ENCODE data around the gene LDHAL6B. TPM values are rescaled to one million over a fixed set of nuclear protein-coding genes. Genes with fewer than 3 reads are reported as not detected.

Gene LDHAL6B
- total RNA-seq, 6 experiments from 2014 or later = not detected

DNA sequence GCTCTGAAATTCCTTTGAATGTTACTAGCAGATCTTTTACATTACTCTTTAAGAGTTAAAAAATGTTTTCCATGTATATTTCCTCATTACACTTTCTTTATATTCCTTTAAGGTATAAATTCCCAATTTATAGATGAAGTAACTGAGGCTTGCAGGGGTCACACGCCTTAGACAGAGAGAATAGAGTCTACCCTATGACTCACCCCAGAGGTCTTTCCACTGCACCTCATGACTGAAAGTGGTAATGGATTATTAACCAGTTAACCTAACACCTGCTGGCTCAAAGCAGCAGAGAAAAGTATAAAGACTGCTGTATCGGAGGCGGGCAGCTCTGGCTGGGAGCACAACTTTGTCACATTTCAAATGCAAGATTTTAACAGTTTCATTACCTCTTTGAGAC is 37.7 kb downstream of the LDHAL6B start:
- Mint-ChIP-seq H3K27me3 (ENCODE audit: insufficient read depth) (peaks cover 2% of the 10 kb centered on the region), H3K4me1 (ENCODE audit: low read depth) (peaks cover 32% of the 10 kb centered on the region), H3K4me3 (no peak overlapping the region), H3K36me3 (ENCODE audit: low read depth) (peaks cover 34% of the 10 kb centered on the region), H3K27ac (no peak overlapping the region), H3K9me3 (no peaks in the 10 kb centered on the region)
- no peak for DNase-seq
- TF ChIP-seq, protein P1, sequence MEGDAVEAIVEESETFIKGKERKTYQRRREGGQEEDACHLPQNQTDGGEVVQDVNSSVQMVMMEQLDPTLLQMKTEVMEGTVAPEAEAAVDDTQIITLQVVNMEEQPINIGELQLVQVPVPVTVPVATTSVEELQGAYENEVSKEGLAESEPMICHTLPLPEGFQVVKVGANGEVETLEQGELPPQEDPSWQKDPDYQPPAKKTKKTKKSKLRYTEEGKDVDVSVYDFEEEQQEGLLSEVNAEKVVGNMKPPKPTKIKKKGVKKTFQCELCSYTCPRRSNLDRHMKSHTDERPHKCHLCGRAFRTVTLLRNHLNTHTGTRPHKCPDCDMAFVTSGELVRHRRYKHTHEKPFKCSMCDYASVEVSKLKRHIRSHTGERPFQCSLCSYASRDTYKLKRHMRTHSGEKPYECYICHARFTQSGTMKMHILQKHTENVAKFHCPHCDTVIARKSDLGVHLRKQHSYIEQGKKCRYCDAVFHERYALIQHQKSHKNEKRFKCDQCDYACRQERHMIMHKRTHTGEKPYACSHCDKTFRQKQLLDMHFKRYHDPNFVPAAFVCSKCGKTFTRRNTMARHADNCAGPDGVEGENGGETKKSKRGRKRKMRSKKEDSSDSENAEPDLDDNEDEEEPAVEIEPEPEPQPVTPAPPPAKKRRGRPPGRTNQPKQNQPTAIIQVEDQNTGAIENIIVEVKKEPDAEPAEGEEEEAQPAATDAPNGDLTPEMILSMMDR (IDR thresholded peaks at IDR 0.05) = no peak

DNA sequence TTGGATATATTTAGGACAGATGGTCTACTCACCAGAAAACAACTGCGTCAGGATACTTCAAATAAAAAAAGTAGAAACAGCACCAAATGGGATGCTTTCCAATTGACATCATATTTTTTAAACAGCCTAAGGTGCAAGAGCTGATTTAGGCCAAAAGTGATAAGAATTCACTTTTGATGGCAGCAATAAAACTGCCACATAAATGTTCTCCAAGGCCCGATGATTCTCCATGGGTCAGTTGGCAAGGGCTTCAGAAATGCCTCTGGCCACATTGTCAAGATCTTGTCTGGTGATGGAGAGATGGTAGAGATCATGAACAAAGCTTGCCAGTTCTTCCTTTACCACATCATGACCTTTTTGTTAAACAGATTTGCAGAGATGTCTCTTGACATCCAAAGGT is 38.9 kb downstream of the LDHAL6B start:
- TF ChIP-seq, protein P1 (IDR thresholded peaks at IDR 0.05) = no peak
- no peak overlapping the region for H3K27ac Mint-ChIP-seq
- peaks cover 32% of the 10 kb centered on the region for H3K4me1 Mint-ChIP-seq (ENCODE audit: low read depth)
- H3K4me3 Mint-ChIP-seq = no peak overlapping the region
- peak; percentile 48 for DNase-seq
- peaks cover 34% of the 10 kb centered on the region for H3K36me3 Mint-ChIP-seq (ENCODE audit: low read depth)
- peaks cover 2% of the 10 kb centered on the region for H3K27me3 Mint-ChIP-seq (ENCODE audit: insufficient read depth)
- no peaks in the 10 kb centered on the region for H3K9me3 Mint-ChIP-seq

DNA sequence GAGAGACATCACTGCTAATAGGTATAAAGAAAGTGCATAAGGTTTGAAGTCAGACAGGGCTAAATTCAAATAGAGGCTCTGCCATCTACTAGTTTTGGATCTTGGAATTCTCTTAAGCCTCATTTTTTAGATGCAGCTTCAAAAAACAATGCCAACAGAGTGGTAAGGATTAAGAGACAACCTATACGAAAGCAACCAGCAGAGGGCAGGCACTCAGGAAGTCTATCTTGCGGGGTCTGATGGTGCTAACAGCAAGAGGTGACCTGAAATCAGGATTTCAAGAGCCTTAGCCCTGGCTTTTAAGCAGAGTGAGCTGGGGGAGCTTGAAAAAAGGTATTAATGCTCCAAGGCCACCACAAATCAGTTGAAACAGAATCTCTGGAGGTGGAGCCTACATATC is 40.7 kb downstream of the LDHAL6B start:
- TF ChIP-seq, protein P1 (IDR thresholded peaks at IDR 0.05) = peak; percentile 85
- peak; percentile 62 for DNase-seq
- H3K9me3 Mint-ChIP-seq = no peaks in the 10 kb centered on the region
- peaks cover 30% of the 10 kb centered on the region for H3K4me1 Mint-ChIP-seq (ENCODE audit: low read depth)
- no peak overlapping the region for H3K27ac Mint-ChIP-seq
- H3K27me3 Mint-ChIP-seq (ENCODE audit: insufficient read depth) = peaks cover 2% of the 10 kb centered on the region; the same call in 1 of the 2 replicates
- H3K4me3 Mint-ChIP-seq = no peak overlapping the region
- peaks cover 21% of the 10 kb centered on the region for H3K36me3 Mint-ChIP-seq (ENCODE audit: low read depth)

DNA sequence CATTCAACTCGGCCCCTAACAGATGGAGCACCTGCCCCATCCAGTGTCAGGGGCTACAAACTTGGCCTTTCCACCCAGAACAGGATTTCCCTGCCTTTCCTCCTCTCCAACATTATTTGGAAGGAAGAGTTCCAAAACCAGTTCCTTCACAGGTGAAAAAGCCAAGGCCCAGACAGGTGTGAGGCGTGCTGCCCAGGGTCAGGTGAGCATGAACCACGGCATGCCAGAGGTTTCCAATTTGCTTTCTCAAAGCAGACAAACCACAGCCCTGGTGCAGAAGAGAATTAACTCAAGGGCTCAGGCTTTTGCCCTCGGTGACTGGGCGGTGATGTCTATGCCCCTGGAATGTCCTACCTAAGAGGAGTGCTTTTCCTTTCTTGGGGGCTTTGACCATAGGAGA is 43.2 kb downstream of the LDHAL6B start:
- TF ChIP-seq, protein P1 (IDR thresholded peaks at IDR 0.05) = no peak
- H3K4me3 Mint-ChIP-seq = no peak overlapping the region
- no peak for DNase-seq
- H3K9me3 Mint-ChIP-seq = no peaks in the 10 kb centered on the region
- H3K4me1 Mint-ChIP-seq (ENCODE audit: low read depth) = peaks cover 20% of the 10 kb centered on the region
- H3K27ac Mint-ChIP-seq = no peak overlapping the region
- H3K27me3 Mint-ChIP-seq (ENCODE audit: insufficient read depth) = no peaks in the 10 kb centered on the region
- no peaks in the 10 kb centered on the region; the same call in 1 of the 2 replicates for H3K36me3 Mint-ChIP-seq (ENCODE audit: low read depth)

DNA sequence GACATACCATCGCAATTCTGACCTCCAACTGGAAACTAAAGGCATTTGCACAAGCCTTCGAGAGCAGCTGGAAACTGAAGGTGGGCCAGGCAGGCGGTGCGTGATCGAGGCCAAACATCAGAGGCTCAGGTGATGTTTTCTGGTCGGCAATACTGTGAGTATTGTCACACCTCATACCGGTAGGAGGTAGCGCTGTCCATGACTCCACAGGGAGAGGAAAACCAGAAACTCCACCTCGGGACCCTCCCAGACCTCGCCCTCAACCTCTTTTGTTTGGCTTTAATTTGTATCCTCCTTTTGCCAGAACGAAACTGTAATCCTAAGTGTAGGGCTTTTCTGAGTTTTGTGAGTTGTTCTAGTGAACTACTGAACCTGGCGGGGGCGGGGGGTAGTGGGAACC is 43.6 kb downstream of the LDHAL6B start:
- TF ChIP-seq, protein P1 (IDR thresholded peaks at IDR 0.05) = no peak
- no peak for DNase-seq
- Mint-ChIP-seq H3K36me3 (ENCODE audit: low read depth) (peaks cover under 1% of the 10 kb centered on the region; the same call in 1 of the 2 replicates), H3K27ac (no peak overlapping the region), H3K4me1 (ENCODE audit: low read depth) (peaks cover 18% of the 10 kb centered on the region), H3K9me3 (no peaks in the 10 kb centered on the region), H3K27me3 (ENCODE audit: insufficient read depth) (no peaks in the 10 kb centered on the region), H3K4me3 (no peak overlapping the region)
